Activated CD4-positive, alpha-beta T cell treated with anti-CD3 and anti-CD28 coated beads, Interleukin-2, amount 10 ng/mL, durations not matched to agents 7 days and 5 days (primary cell): ENCODE measurements around the gene MOXD1. TPM values are rescaled to one million over a fixed set of nuclear protein-coding genes. Genes with fewer than 3 reads are reported as not detected.

Source experiments
- CTCF ChIA-PET: fragments of 350-600 bp; sonication (Branson Sonifier 250); formaldehyde crosslinking; loops from one replicate; lab custom pipeline; 2021; ENCODE audit warnings: antibody characterized with exemption; lab: Charles Lee
- POLR2A ChIA-PET: fragments of 350-600 bp; sonication (Branson Sonifier 250); formaldehyde crosslinking; loops from one replicate; lab custom pipeline; 2021; ENCODE audit warnings: antibody characterized with exemption; lab: Charles Lee
- DNase-seq: peaks from one replicate; pipeline ENCODE4 v3.0.0-alpha.2; 2020
- H3K27ac Mint-ChIP-seq: one replicate; pipeline ENCODE4 v1.8.0; 2021; ENCODE audit warnings: mild to moderate bottlenecking, moderate library complexity, mixed read lengths
- H3K27me3 Mint-ChIP-seq: one replicate; pipeline ENCODE4 v1.8.0; 2021; ENCODE audit warnings: mixed read lengths
- H3K36me3 Mint-ChIP-seq: one replicate; pipeline ENCODE4 v1.8.0; 2021; ENCODE audit warnings: low read depth, mixed read lengths
- H3K4me1 Mint-ChIP-seq: one replicate; pipeline ENCODE4 v1.8.0; 2021; ENCODE audit warnings: mixed read lengths
- H3K4me3 Mint-ChIP-seq: one replicate; pipeline ENCODE4 v1.8.0; 2021; ENCODE audit warnings: mild to moderate bottlenecking, moderate library complexity, mixed read lengths
- H3K9me3 Mint-ChIP-seq: one replicate; pipeline ENCODE4 v1.8.0; 2021; ENCODE audit warnings: mixed read lengths
- total RNA-seq, 2 experiments: library from RNA; stranded (reverse); gene quantifications; one replicate each; pipeline ENCODE4 v1.2.3, GENCODE V29; 2021

Gene MOXD1
- total RNA-seq, 2 experiments from 2014 or later, result not detected

DNA sequence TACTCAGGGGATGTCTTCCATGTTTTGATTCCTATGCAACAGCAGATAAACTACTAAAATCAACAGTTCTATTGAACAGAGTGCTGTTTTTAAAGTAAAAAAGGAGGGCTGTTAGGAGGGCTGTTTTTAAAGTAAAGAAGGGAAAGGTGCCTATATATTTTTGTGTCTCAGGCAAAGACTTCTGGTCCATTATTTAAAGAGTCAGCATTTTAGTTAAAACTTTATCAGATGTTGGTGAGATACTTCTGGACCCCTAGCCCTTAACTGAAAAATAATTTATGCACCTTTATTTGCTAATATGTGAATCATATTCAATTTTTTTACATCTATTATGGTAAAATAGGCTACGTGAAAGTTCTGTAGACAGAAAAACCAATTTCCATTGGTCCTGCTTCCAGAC, 144.8 kb downstream of the MOXD1 start:
- H3K4me1 Mint-ChIP-seq, result no peaks in the 10 kb centered on the region
- ChIA-PET CTCF (no interaction called here), POLR2A (no interaction called here)
- H3K27me3 Mint-ChIP-seq, result peaks cover 23% of the 10 kb centered on the region
- no peak overlapping the region for H3K4me3 Mint-ChIP-seq
- H3K36me3 Mint-ChIP-seq, result no peaks in the 10 kb centered on the region
- H3K27ac Mint-ChIP-seq, result no peak overlapping the region
- DNase-seq, result no peak
- no peaks in the 10 kb centered on the region for H3K9me3 Mint-ChIP-seq

DNA sequence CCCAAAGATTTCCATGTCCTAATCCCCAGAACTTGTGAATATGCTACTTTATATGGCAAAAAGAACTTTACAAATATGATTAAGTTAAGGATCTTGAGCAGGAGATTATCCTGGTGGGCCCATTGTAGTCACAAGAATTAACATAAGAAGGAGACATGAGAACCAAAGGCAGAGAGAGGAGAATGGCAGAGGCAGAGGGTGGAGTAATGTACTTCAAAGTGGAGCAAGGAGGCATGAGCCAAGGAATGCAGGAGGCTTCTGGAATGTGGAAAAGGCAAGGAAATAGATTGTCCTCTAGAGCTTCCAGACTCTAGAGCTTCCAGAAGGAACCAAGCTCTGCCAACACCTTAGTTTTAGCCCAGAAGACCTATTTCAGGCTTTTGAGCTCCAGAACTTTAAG, 147.4 kb downstream of the MOXD1 start:
- Mint-ChIP-seq H3K4me1 (no peaks in the 10 kb centered on the region), H3K9me3 (no peaks in the 10 kb centered on the region), H3K36me3 (no peaks in the 10 kb centered on the region), H3K27me3 (peaks cover 14% of the 10 kb centered on the region), H3K27ac (no peak overlapping the region), H3K4me3 (no peak overlapping the region)
- POLR2A ChIA-PET, result no interaction called here
- CTCF ChIA-PET, result no interaction called here
- DNase-seq, result no peak

DNA sequence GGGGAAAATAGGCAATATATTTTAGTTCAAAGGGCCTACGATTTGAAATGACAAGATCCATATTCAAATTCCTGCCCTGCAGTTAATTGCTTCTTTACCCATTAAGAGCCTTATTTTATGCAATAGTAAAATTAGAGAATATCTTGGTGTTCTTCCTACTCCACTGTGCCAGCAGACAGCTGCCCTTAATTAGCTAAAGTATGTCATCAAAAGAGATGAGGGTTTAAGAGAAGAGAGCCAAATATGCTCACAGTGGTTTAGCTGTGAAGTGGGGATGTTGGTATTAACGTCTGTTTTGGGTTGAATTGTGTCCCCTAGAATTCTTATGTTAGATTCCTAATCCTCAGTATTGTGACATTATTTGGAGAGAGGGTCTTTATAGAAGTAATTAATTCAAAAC, 148.1 kb downstream of the MOXD1 start:
- POLR2A ChIA-PET, result no interaction called here
- H3K4me3 Mint-ChIP-seq, result no peak overlapping the region

DNA sequence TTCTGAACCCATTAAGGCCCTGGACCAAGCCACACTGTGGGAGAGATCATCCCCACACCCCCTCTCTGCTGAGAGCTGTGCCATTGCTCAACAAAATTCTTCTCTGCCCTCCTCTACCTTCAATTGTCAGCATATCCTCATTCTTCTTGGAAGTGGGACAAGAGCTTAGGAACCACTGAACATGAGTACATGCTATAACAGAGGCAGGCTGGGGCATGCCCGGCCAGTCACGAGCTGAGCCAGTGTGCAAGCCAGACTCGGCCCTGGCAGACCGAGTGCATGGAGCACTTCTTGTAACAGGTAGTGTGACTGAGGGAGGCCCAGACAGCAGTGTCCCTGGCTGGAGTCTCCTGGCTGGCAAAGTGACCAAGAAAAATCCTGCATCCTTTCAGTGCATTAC, 149.2 kb downstream of the MOXD1 start:
- no peaks in the 10 kb centered on the region for H3K9me3 Mint-ChIP-seq
- peaks cover 9% of the 10 kb centered on the region for H3K27me3 Mint-ChIP-seq
- no peak overlapping the region for H3K4me3 Mint-ChIP-seq
- H3K36me3 Mint-ChIP-seq, result no peaks in the 10 kb centered on the region
- no peaks in the 10 kb centered on the region for H3K4me1 Mint-ChIP-seq
- DNase-seq, result no peak
- H3K27ac Mint-ChIP-seq, result no peak overlapping the region
- POLR2A ChIA-PET, result no interaction called here
- CTCF ChIA-PET, result no interaction called here

More for the DNA sequence above, 148.1 kb downstream of the MOXD1 start:
- H3K4me1 Mint-ChIP-seq, result no peaks in the 10 kb centered on the region
- DNase-seq, result no peak
- peaks cover 11% of the 10 kb centered on the region for H3K27me3 Mint-ChIP-seq
- no peaks in the 10 kb centered on the region for H3K9me3 Mint-ChIP-seq
- no peak overlapping the region for H3K27ac Mint-ChIP-seq
- CTCF ChIA-PET, result no interaction called here
- no peaks in the 10 kb centered on the region for H3K36me3 Mint-ChIP-seq

DNA sequence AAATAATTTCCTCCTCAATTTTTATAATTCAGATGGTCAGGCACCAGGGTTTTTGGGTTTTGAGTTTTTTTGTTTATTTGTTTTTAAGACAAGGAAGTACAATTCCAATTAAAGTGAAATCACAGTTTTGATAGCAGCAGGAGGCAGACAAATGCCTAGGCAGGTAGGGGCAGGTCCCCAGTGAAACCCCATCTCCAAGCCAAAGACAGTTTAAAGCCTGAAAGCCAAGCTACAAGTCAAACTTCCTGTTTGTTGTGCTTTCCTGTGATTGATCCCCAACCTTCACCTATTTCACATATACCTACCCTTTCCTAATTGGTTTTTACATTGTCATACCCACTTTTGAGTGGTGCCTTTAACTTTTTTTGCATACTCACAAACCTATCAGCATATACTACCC, 149.6 kb downstream of the MOXD1 start:
- no peak for DNase-seq
- Mint-ChIP-seq H3K27ac (no peak overlapping the region), H3K27me3 (peaks cover 9% of the 10 kb centered on the region), H3K4me1 (no peaks in the 10 kb centered on the region), H3K36me3 (no peaks in the 10 kb centered on the region), H3K9me3 (no peaks in the 10 kb centered on the region), H3K4me3 (no peak overlapping the region)
- CTCF ChIA-PET, result no interaction called here
- POLR2A ChIA-PET, result no interaction called here

DNA sequence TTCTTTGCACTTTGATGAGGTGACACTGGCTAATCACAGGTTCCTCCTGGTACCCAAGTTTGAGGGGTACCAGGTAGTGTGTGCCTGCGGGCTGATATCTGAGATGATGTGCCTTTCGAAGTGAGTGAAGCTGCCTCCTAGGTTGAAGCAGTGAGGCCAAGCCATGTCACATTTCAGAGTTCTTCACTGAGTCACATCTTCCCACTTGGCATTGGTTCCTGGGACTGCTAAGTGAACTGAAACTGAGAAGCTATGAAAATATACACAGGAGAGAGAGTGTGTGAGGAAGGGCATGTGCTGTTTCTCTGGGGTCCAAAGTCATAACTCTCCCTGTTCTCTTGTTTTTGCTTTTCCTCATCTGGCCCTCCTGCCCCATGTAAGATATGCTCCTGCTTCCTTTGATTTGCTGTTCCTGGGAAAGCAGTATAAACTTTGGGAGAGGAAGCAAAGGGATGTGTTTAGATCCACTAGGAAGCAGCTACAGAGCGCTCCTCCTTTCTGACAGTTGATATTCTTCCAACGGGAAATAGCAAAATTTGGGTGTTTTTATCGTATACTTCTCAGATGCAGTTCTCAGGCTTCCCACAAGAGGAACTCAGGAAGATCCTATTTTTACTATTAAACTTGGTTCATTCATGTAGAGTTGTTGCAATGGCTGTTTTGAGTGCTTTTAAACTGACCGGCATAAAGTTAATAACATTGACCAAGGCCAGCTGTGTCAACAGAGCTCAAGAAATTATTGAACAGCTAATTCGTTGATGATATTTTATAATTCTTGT, 153.7 kb downstream of the MOXD1 start:
- DNase-seq, result no peak
- no peaks in the 10 kb centered on the region for H3K27me3 Mint-ChIP-seq
- H3K36me3 Mint-ChIP-seq, result no peaks in the 10 kb centered on the region
- ChIA-PET CTCF (no interaction called here), POLR2A (no interaction called here)
- no peak overlapping the region for H3K27ac Mint-ChIP-seq
- H3K4me3 Mint-ChIP-seq, result no peak overlapping the region
- H3K9me3 Mint-ChIP-seq, result no peaks in the 10 kb centered on the region
- no peaks in the 10 kb centered on the region for H3K4me1 Mint-ChIP-seq

DNA sequence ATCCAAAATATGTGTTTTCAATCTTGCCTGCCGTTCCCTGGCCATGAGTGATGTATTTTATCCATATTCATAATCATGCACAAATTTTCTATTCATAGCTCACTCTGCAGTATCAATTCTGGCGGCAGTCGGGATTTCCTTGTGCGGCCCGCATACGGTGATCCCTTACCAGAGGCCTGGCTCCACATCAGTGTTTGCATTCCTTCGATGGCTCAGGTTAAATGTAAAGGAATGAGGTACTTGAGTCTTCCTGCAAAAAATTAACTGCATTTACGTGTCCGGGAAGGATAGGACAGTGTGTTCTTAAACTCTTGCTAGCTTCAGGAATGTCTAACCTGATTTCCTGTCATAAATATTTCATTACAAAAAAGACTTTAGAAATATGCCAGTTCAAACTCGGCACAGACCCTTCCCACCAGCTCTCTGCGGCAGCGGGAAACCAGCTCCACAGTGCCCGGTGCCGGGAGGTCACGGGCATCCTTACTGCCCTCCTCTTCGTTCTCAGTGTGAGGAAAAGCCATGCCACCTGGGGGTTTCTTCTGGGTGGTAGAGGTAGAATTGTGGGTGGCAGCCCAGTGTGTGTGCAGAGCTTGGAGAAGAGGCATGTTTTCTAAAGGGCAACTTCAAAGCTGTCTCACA, 154.5 kb downstream of the MOXD1 start:
- no peaks in the 10 kb centered on the region for H3K4me1 Mint-ChIP-seq
- no peak overlapping the region for H3K4me3 Mint-ChIP-seq
- no peak overlapping the region for H3K27ac Mint-ChIP-seq
- no peak for DNase-seq
- ChIA-PET CTCF (no interaction called here), POLR2A (no interaction called here)
- no peaks in the 10 kb centered on the region for H3K36me3 Mint-ChIP-seq
- H3K9me3 Mint-ChIP-seq, result no peaks in the 10 kb centered on the region
- H3K27me3 Mint-ChIP-seq, result no peaks in the 10 kb centered on the region

DNA sequence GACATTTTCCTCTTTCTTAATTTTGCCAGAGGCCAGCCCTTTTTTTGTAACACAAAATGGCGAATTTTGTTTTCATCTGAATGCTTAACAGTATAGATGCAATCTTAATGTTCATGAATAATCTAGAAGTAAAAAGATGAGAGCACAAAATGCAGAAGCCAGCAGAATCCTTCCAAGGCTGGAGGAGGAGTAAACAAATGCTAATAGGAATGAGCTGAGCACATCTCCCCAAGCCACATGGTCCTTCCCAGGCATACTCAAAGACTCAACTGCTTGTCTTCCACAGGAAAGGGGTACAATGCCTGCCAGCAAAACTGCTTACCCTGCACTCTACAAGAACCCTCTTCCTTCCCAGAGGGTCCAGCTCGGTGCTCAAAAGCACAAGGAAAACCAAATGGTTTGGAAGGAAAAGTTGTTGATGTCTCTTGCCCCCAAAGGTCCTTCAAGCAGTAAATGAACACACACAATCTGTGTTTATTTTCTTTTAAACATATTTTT, 155.1 kb downstream of the MOXD1 start:
- Mint-ChIP-seq H3K27ac (no peak overlapping the region), H3K36me3 (no peaks in the 10 kb centered on the region), H3K4me1 (no peaks in the 10 kb centered on the region), H3K4me3 (no peak overlapping the region), H3K9me3 (no peaks in the 10 kb centered on the region), H3K27me3 (no peaks in the 10 kb centered on the region)
- no peak for DNase-seq
- CTCF ChIA-PET, result no interaction called here
- POLR2A ChIA-PET, result no interaction called here

Other genes with a start within 250 kb of the MOXD1 start
- 10 to 100 TPM; 20.2 to 24.3 TPM for gene STX7, start 111.6 kb upstream of the MOXD1 start, total RNA-seq
- gene TAAR9, start 136.8 kb upstream of the MOXD1 start, total RNA-seq, result not detected
- not detected for gene TAAR8, start 151.2 kb upstream of the MOXD1 start, total RNA-seq
- gene TAAR6, start 168.8 kb upstream of the MOXD1 start, total RNA-seq, result not detected
- gene TAAR5, start 188.3 kb upstream of the MOXD1 start, total RNA-seq, result not detected
- not detected for gene TAAR2, start 222.8 kb upstream of the MOXD1 start, total RNA-seq